SU-DHL-6 (cell line): ENCODE data around the gene CKS1B.

ENCODE experiments used
- CTCF ChIP-seq: fragments of 200-600 bp; sonication (generic); IDR thresholded peaks from one replicate; pipeline ENCODE4 v1.5.1; 2017; ENCODE audit warnings: antibody characterized with exemption, mild to moderate bottlenecking, low read length, moderate library complexity; ENCODE audit not compliant: insufficient read depth, poor library complexity, severe bottlenecking
- EZH2phosphoT487 ChIP-seq: fragments of 200-600 bp; sonication (generic), shearing (Covaris generic); conservative IDR thresholded peaks from 2 replicates; pipeline ENCODE4 v1.6.1; 2018; ENCODE audit warnings: mild to moderate bottlenecking, antibody characterized with exemption, low read length, moderate library complexity, mixed read lengths

- TF ChIP-seq CTCF = no peak
- TF ChIP-seq EZH2phosphoT487 = no peak
These were observed 47.9 kb downstream of the CKS1B start for GRCh38 chr1:155022136-155022926.
